Mesenchymal stem cell (in vitro differentiated cells and primary cell): ENCODE measurements around the gene HRAS.

ENCODE experiments used
- DNase-seq: peaks from one replicate; pipeline ENCODE4 v3.0.0-alpha.2; 2013
- H2AFZ ChIP-seq: one replicate; pipeline ENCODE4 v1.6.1; 2013; ENCODE audit warnings: low read depth, mild to moderate bottlenecking, control low read depth, inconsistent platforms, low read length, moderate library complexity
- H2AK5ac ChIP-seq: 2 replicates; pipeline ENCODE4 v1.6.1; 2013; ENCODE audit warnings: low read length, moderate library complexity, mild to moderate bottlenecking, inconsistent platforms; ENCODE audit not compliant: severe bottlenecking
- H2BK120ac ChIP-seq: one replicate; pipeline ENCODE4 v1.6.1; 2013; ENCODE audit warnings: low read depth, mild to moderate bottlenecking, inconsistent platforms, low read length, moderate library complexity
- H2BK12ac ChIP-seq, 2 experiments: one replicate each; pipeline ENCODE4 v1.6.1; 2013; ENCODE audit warnings: inconsistent platforms in 2 of 2, low read length in 2 of 2, mild to moderate bottlenecking in 2 of 2, moderate library complexity in 2 of 2, control low read depth in 1 of 2
- H2BK15ac ChIP-seq: one replicate; pipeline ENCODE4 v1.6.1; 2013; ENCODE audit warnings: mild to moderate bottlenecking, low read depth, inconsistent platforms; ENCODE audit not compliant: poor library complexity, severe bottlenecking
- H2BK5ac ChIP-seq: 2 replicates; pipeline ENCODE4 v1.6.1; 2013; ENCODE audit warnings: low read depth, mild to moderate bottlenecking, low read length, control low read depth, inconsistent platforms; ENCODE audit not compliant: poor library complexity, severe bottlenecking
- H3K14ac ChIP-seq, 2 experiments: one replicate each; pipeline ENCODE4 v1.6.1; 2013; ENCODE audit warnings: inconsistent platforms in 2 of 2, low read length in 2 of 2, control low read depth in 1 of 2, mild to moderate bottlenecking in 1 of 2, moderate library complexity in 1 of 2
- H3K18ac ChIP-seq, 2 experiments: one replicate each; pipeline ENCODE4 v1.6.1; 2013; ENCODE audit warnings: inconsistent platforms in 2 of 2, low read length in 2 of 2, control low read depth in 1 of 2, low read depth in 1 of 2, mild to moderate bottlenecking in 1 of 2
- H3K23ac ChIP-seq, 2 experiments: one replicate each; pipeline ENCODE4 v1.6.1; 2013; ENCODE audit warnings: inconsistent platforms in 2 of 2, low read length in 2 of 2, mild to moderate bottlenecking in 2 of 2, moderate library complexity in 2 of 2, control low read depth in 1 of 2
- H3K27ac ChIP-seq: 2 replicates; pipeline ENCODE4 v1.5.1; 2013; ENCODE audit warnings: mild to moderate bottlenecking, moderate library complexity, low read length, control low read depth, inconsistent platforms; ENCODE audit not compliant: poor library complexity, severe bottlenecking
- H3K27me3 ChIP-seq, 2 experiments: 2 replicates each; pipeline versions ENCODE4 v1.6.1 to v1.7.0; 2013; ENCODE audit warnings: low read length in 2 of 2, mild to moderate bottlenecking in 2 of 2, moderate library complexity in 2 of 2, control low read depth in 1 of 2, inconsistent platforms in 1 of 2; ENCODE audit not compliant: control insufficient read depth in 1 of 2, insufficient read depth in 1 of 2
- H3K36me3 ChIP-seq, 2 experiments: 2 replicates each; pipeline versions ENCODE4 v1.6.1 to v1.7.0; 2013; ENCODE audit warnings: low read length in 2 of 2, control low read depth in 1 of 2, inconsistent platforms in 1 of 2, low read depth in 1 of 2, mild to moderate bottlenecking in 1 of 2; ENCODE audit not compliant: insufficient read depth in 2 of 2, control insufficient read depth in 1 of 2
- H3K4ac ChIP-seq, 2 experiments: one replicate each; pipeline ENCODE4 v1.6.1; 2013; ENCODE audit warnings: inconsistent platforms in 2 of 2, low read length in 2 of 2, mild to moderate bottlenecking in 2 of 2, moderate library complexity in 2 of 2, control low read depth in 1 of 2, low read depth in 1 of 2
- H3K4me1 ChIP-seq: 2 replicates; pipeline ENCODE4 v1.6.1; 2013; ENCODE audit warnings: low read depth, low read length, control low read depth; ENCODE audit not compliant: control insufficient read depth, insufficient read depth
- H3K4me2 ChIP-seq: 2 replicates; pipeline ENCODE4 v1.6.1; 2013; ENCODE audit warnings: low read length, mild to moderate bottlenecking, inconsistent platforms; ENCODE audit not compliant: poor library complexity, severe bottlenecking
- H3K4me3 ChIP-seq, 2 experiments: 2 replicates each; pipeline versions ENCODE4 v1.5.1 to v1.7.0; 2013; ENCODE audit warnings: low read length in 2 of 2, mild to moderate bottlenecking in 2 of 2, control low read depth in 1 of 2, low read depth in 1 of 2; ENCODE audit not compliant: insufficient read depth in 1 of 2
- H3K79me1 ChIP-seq: replicated peaks from 2 replicates; pipeline ENCODE4 v1.6.1; 2013; ENCODE audit warnings: mild to moderate bottlenecking, control low read depth, low read length, inconsistent platforms; ENCODE audit not compliant: poor library complexity, severe bottlenecking
- H3K9ac ChIP-seq: 2 replicates; pipeline ENCODE4 v1.7.0; 2013; ENCODE audit warnings: mild to moderate bottlenecking, low read length, moderate library complexity
- H3K9me3 ChIP-seq: 2 replicates; pipeline ENCODE4 v1.7.0; 2013; ENCODE audit warnings: mild to moderate bottlenecking, low read length; ENCODE audit not compliant: control insufficient read depth
- H4K8ac ChIP-seq: one replicate; pipeline ENCODE4 v1.6.1; 2013; ENCODE audit warnings: inconsistent platforms, mild to moderate bottlenecking, low read length, moderate library complexity
- H4K91ac ChIP-seq: one replicate; pipeline ENCODE4 v1.6.1; 2013; ENCODE audit warnings: mild to moderate bottlenecking, low read length, inconsistent platforms
- WGBS: methylation state at CpG from one replicate; pipeline ENCODE4 v1.1.7; 2013; ENCODE audit warnings: mixed read lengths; 5-methylcytosine and 5-hydroxymethylcytosine counted together

The HRAS gene

DNA sequence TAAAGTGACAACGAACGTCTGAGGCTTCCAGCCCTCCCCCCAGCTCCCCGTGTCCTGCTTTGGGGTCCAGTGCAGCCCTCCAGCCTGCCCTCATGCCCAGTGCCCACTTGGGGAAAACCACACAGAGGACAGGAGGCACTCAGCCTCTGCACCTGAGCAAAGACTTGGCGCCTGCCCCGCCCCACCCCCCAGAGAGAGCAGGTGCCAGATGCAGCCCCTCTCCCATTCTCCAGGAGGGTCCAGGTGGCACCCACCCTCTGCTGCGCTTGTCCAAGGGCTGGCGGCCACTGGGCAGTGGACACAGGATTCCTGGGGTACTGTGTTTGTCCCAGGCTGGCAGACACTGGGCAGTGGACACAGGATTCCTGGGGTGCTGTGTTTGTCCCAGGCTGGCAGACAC, 44.0 kb downstream of the HRAS start:
- WGBS, result 83% methylated on average over 5 of the region's 7 CpGs
- H3K18ac ChIP-seq, result no peak overlapping the region

DNA sequence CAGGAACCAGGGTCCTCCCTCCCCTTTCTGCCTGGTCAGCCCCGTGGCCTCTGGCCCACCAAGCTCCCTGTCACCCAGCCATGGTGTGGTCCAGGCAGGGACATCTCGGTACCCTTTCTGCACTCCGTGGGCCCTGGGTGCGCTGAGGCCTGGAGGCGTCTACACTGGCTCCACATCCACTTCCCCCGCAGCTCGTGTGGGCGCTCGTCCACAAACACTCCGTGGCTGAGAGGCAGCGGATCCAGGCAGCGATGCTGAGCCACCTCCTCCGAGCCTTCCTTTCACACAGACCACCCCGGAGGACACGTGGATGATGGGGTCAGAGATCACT, 44.5 kb downstream of the HRAS start:
- H3K18ac ChIP-seq, result no peak overlapping the region
- H2BK15ac ChIP-seq, result no peak overlapping the region
- no peak overlapping the region for H2BK12ac ChIP-seq
- no peak for DNase-seq
- H2BK120ac ChIP-seq, result no peak overlapping the region
- H3K4ac ChIP-seq, result no peak overlapping the region
- H2BK5ac ChIP-seq, result no peak overlapping the region
- H3K4me3 ChIP-seq, result no peak overlapping the region
- H3K36me3 ChIP-seq, result peaks cover 44 to 81% of the 10 kb centered on the region in 2 experiments
- H4K91ac ChIP-seq, result no peak overlapping the region
- 93% methylated on average over 15 of the region's 15 CpGs for WGBS
- H3K27ac ChIP-seq, result no peak overlapping the region
- no peaks in the 10 kb centered on the region for H3K27me3 ChIP-seq
- no peak overlapping the region for H2AK5ac ChIP-seq
- no peak overlapping the region for H3K9ac ChIP-seq
- H3K79me1 ChIP-seq, result peaks cover 20% of the 10 kb centered on the region
- H3K14ac ChIP-seq, result no peak overlapping the region
- H3K23ac ChIP-seq, result no peak overlapping the region
- no peaks in the 10 kb centered on the region for H3K9me3 ChIP-seq
- no peak overlapping the region for H3K4me2 ChIP-seq
- H3K4me1 ChIP-seq, result peaks cover 18% of the 10 kb centered on the region
- H4K8ac ChIP-seq, result no peak overlapping the region
- H2AFZ ChIP-seq, result no peak overlapping the region

More for the DNA sequence above, 44.0 kb downstream of the HRAS start:
- no peak overlapping the region for H2BK12ac ChIP-seq
- H3K27me3 ChIP-seq, result no peaks in the 10 kb centered on the region
- peaks cover 48 to 79% of the 10 kb centered on the region in 2 experiments for H3K36me3 ChIP-seq
- H2BK5ac ChIP-seq, result no peak overlapping the region
- no peak overlapping the region for H3K4ac ChIP-seq
- H3K79me1 ChIP-seq, result peaks cover 17% of the 10 kb centered on the region
- no peak overlapping the region for H4K8ac ChIP-seq
- H3K4me2 ChIP-seq, result no peak overlapping the region
- no peak overlapping the region for H3K4me3 ChIP-seq
- no peak for DNase-seq
- no peak overlapping the region for H3K27ac ChIP-seq
- no peak overlapping the region for H2BK120ac ChIP-seq
- no peak overlapping the region for H4K91ac ChIP-seq
- peaks cover 16% of the 10 kb centered on the region for H3K4me1 ChIP-seq
- no peak overlapping the region for H2AK5ac ChIP-seq
- no peak overlapping the region for H3K14ac ChIP-seq
- H2BK15ac ChIP-seq, result no peak overlapping the region
- no peak overlapping the region for H3K9ac ChIP-seq
- H3K9me3 ChIP-seq, result no peaks in the 10 kb centered on the region
- no peak overlapping the region for H3K23ac ChIP-seq
- H2AFZ ChIP-seq, result no peak overlapping the region

DNA sequence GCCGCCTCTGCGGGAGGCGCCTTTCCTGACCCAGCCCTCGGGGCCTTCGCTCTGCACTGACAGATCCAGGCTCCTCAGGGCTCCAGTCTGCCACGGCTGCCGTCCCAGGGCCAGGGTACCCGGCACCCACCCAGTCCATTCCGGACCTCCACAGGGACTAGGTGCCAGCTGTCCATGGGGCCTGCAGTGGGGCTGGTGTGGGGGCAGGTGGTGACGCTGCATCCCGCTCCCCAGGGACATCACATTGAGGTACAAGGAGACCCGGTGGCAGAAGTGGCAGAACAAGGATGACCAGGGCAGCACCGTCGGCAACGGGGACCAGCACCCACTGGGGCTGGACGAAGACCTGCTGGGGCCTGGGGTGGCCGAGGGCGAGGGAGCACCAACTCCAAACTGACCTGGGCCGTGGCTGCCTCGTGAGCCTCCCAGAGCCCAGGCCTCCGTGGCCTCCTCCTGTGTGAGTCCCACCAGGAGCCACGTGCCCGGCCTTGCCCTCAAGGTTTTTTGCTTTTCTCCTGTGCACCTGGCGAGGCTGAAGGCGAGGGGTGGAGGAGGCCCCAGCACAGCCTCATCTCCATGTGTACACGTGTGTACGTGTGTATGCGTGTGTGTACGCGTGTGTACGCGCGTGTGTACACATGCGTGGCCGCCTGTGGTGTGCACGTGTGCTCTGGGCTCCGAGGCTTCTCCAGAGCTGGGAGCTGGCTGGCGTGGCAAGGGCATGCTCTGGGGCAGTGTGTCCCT, 45.0 kb downstream of the HRAS start:
- H3K36me3 ChIP-seq, result peaks cover 38 to 81% of the 10 kb centered on the region in 2 experiments
- H3K4me1 ChIP-seq, result peaks cover 19% of the 10 kb centered on the region
- H3K9me3 ChIP-seq, result no peaks in the 10 kb centered on the region
- no peak overlapping the region for H2AK5ac ChIP-seq
- no peak for DNase-seq
- no peak overlapping the region for H3K4me2 ChIP-seq
- H4K8ac ChIP-seq, result no peak overlapping the region
- no peak overlapping the region for H3K4me3 ChIP-seq
- no peak overlapping the region for H2BK15ac ChIP-seq
- no peak overlapping the region for H4K91ac ChIP-seq
- no peaks in the 10 kb centered on the region for H3K27me3 ChIP-seq
- no peak overlapping the region for H3K4ac ChIP-seq
- no peak overlapping the region for H2BK120ac ChIP-seq
- no peak overlapping the region for H3K14ac ChIP-seq
- no peak overlapping the region for H3K27ac ChIP-seq
- H2BK12ac ChIP-seq, result no peak overlapping the region
- WGBS, result 97% methylated on average over 38 of the region's 38 CpGs
- no peak overlapping the region for H3K23ac ChIP-seq
- H3K79me1 ChIP-seq, result peaks cover 21% of the 10 kb centered on the region
- H2BK5ac ChIP-seq, result no peak overlapping the region
- H2AFZ ChIP-seq, result no peak overlapping the region
- no peak overlapping the region for H3K9ac ChIP-seq
- no peak overlapping the region for H3K18ac ChIP-seq

DNA sequence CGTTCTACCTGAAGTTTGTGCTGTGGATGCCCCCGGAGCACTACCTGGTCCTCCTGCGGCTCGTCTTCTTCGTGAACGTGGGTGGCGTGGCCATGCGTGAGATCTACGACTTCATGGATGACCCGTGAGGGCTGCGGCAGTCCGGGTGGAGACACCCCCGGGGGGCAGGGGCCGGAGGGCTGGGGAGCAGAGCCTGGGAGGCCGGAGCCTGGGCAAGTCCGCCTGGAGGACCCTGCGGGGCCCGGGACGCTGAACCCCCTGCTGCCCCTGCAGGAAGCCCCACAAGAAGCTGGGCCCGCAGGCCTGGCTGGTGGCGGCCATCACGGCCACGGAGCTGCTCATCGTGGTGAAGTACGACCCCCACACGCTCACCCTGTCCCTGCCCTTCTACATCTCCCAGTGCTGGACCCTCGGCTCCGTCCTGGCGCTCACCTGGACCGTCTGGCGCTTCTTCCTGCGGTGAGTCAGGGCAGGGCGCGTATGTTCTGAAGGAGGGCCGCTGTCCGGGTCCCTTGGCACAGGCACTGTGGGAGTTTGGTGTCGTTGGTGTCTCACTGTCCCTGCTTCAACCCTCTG, 45.7 kb downstream of the HRAS start:
- peaks cover 32 to 81% of the 10 kb centered on the region in 2 experiments for H3K36me3 ChIP-seq
- no peak overlapping the region for H3K23ac ChIP-seq
- H3K27ac ChIP-seq, result no peak overlapping the region
- peaks cover 19% of the 10 kb centered on the region for H3K4me1 ChIP-seq
- no peak for DNase-seq
- no peak overlapping the region for H3K14ac ChIP-seq
- H4K91ac ChIP-seq, result peak overlapping the region; percentile 59
- H2BK15ac ChIP-seq, result no peak overlapping the region
- no peak overlapping the region for H3K9ac ChIP-seq
- H3K4me3 ChIP-seq, result no peak overlapping the region
- no peak overlapping the region for H2AK5ac ChIP-seq
- no peak overlapping the region for H2BK12ac ChIP-seq
- H3K18ac ChIP-seq, result no peak overlapping the region
- H3K79me1 ChIP-seq, result peaks cover 24% of the 10 kb centered on the region
- 95% methylated on average over 37 of the region's 37 CpGs for WGBS
- no peak overlapping the region for H3K4me2 ChIP-seq
- no peaks in the 10 kb centered on the region for H3K27me3 ChIP-seq
- H3K9me3 ChIP-seq, result no peaks in the 10 kb centered on the region
- no peak overlapping the region for H3K4ac ChIP-seq
- H4K8ac ChIP-seq, result no peak overlapping the region
- H2BK120ac ChIP-seq, result no peak overlapping the region
- H2AFZ ChIP-seq, result no peak overlapping the region
- no peak overlapping the region for H2BK5ac ChIP-seq
